HG02970 (cell line): Measurements from ENCODE around the gene TP53RK.

Experiments
- ATAC-seq: cut with Tn5 transposase; IDR thresholded peaks from one replicate; pipeline ENCODE4 v1.9.1; 2021; ENCODE audit warnings: mild to moderate bottlenecking, moderate library complexity, moderate number of reproducible peaks; ENCODE audit not compliant: unreplicated experiment, low FRiP score

The TP53RK gene

GRCh38 chr20:46641424-46641823 lies 47.8 kb downstream of the TP53RK start:
- ATAC-seq: no peak

- no peak for ATAC-seq
These were observed 48.5 kb downstream of the TP53RK start for GRCh38 chr20:46640536-46641311.

DNA sequence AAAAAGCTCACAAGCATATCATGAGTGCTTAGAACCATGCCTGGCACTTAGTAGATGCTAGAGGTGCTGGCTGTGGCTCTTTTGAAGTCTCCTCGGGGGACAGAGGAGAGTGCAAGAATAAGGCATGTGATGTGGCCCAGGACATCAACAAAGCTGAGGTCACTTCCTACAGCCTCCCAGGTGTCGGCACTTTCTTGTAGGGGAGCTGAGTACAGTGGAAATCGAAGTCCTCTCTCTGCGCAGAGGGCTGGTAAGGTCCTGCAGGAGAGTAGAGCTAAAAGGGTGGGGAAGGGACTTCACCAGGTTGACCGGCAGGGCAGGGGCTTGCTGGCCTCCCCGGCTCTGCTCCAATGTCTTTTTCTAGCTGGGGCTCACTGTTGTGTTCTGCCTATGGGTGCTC lies 49.2 kb downstream of the TP53RK start:
- no peak for ATAC-seq

- ATAC-seq: no peak
These were observed 49.7 kb downstream of the TP53RK start for GRCh38 chr20:46639587-46639986.

- ATAC-seq: no peak
These were observed 50.4 kb downstream of the TP53RK start for GRCh38 chr20:46638898-46639274.

DNA sequence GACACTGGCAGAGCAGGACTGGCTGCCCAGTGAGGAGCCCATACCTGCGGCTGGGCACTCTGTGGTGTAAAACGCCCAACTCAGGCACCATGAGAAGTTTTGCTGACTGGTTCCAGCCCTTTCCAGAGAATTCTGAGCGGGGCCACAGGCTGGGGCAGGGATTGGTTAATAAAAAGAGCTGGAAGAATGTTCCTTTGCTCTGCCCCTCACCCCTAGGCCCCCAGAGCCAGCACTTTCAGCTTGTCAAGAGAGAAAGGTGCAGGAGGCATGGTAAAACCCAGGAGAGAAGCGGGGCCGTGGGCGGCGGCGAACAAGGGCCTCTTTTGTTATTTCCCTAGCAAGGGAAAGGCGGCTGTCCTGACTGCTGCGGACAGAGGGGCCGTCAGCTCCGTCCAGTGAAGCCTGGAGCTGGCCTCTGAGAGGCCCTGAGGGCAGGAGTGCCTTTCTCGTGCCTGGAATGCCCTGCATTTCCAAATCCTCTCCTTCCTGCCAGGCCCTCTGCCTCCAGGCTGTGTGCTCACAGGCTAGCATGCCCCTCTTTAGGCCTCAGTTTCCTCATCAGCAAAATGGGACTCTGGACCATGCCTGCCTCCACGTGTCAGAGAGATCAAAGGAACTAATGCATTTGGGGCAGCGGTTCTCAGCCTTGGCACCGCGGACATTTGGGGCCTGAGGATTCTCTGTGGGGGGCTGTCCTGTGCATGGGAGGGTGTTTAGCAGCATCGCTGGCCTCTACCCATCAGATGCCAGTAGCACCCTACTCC lies 50.9 kb downstream of the TP53RK start:
- ATAC-seq: no peak

DNA sequence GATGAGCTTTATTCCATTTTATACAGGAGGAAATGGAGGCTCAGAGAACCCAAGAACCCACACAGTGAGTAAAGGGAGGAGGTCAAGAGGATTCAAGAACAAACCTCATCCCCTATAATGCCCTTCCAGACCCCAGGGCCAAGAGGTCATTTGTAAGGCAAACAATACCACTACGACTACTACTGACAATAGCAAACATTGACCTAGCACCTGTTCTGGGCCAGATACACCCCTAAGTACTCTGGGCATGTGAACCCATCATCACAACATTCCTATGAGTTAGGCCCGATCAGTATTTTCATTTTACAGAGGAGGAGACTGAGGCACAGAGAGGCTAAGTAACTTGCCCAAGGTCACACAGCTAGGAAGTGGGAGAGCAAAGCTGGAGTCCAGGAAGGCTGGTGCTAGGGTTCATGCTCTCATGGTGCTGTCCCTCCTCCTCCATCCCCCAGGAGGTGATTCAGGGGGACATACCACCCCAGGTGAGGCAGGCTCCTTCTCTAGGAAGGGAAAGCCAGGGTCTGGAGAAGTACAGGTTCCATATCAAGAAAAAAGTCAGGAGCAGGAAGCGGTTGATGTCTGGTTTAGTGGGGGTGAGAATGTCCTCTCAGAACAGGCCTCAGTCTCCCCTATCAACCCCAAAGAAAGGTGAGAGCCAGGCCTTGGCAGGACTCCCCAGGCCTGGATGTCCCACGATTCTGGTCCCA lies 51.7 kb downstream of the TP53RK start:
- ATAC-seq: no peak

DNA sequence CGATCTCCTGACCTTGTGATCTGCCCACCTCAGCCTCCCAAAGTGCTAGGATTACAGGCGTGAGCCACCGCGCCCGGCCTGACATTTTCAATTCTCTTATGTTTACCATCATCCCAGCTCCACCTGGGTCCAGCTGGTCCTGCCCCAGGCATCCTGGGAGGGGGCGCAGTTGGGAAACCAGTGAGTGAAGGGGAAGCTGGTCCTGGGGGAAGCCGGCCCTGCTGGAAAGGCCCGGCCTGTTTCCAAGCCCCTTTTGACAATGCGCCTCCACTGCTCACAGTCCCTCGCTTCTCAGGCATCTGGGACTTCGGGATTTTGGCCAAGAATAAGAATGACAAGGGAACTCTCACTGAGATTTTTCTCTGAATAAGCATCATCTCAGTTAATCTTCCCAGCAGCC lies 52.2 kb downstream of the TP53RK start:
- ATAC-seq: no peak

GRCh38 chr20:46636514-46636913 lies 52.7 kb downstream of the TP53RK start:
- ATAC-seq: no peak

- no peak for ATAC-seq
These were observed 53.6 kb downstream of the TP53RK start for GRCh38 chr20:46635514-46636136.

- no peak for ATAC-seq
These were observed 54.7 kb downstream of the TP53RK start for GRCh38 chr20:46634528-46634927.
